SK-N-MC (cell line): ENCODE measurements around the gene YES1.

Experiments used
- DNase-seq: peaks from one replicate; pipeline ENCODE4 v3.0.0-alpha.2; 2011; ENCODE audit warnings: low read depth, low spot score
- H3K27ac ChIP-seq: fragments of 200-600 bp; sonication (generic); 2 replicates; pipeline ENCODE4 v1.5.1; 2016; ENCODE audit warnings: mixed run types
- H3K36me3 ChIP-seq: fragments of 200-600 bp; sonication (generic); 2 replicates; pipeline ENCODE4 v1.6.1; 2017; ENCODE audit warnings: antibody characterized with exemption, low read length, mixed read lengths; ENCODE audit not compliant: insufficient read depth
- H3K4me3 ChIP-seq: fragments of 200-600 bp; sonication (generic); 2 replicates; pipeline ENCODE4 v1.5.1; 2016
- H3K9ac ChIP-seq: fragments of 200-600 bp; sonication (generic); 2 replicates; pipeline ENCODE4 v1.8.0; 2017; ENCODE audit warnings: mixed run types, mixed read lengths; ENCODE audit not compliant: insufficient read length
- H3K9me3 ChIP-seq: fragments of 200-600 bp; sonication (generic); 2 replicates; pipeline ENCODE4 v1.6.1; 2017; ENCODE audit warnings: low read depth, mild to moderate bottlenecking, antibody characterized with exemption, low read length, moderate library complexity, mixed read lengths
- EZH2 ChIP-seq: fragments of 200-600 bp; sonication (generic); IDR thresholded peaks from one replicate; pipeline ENCODE4 v1.6.1; 2017; ENCODE audit warnings: antibody characterized with exemption
- FOXP2 ChIP-seq: optimal IDR thresholded peaks from 2 replicates; pipeline ENCODE3; 2011; ENCODE audit warnings: mild to moderate bottlenecking, moderate library complexity; ENCODE audit not compliant: insufficient read depth; ENCODE audit errors: extremely low read length, control extremely low read depth
- POLR2AphosphoS5 ChIP-seq: IDR thresholded peaks from 2 replicates; pipeline ENCODE4 v1.6.1; 2012; ENCODE audit warnings: mild to moderate bottlenecking, low read depth, low read length, borderline replicate concordance

The YES1 gene

DNA sequence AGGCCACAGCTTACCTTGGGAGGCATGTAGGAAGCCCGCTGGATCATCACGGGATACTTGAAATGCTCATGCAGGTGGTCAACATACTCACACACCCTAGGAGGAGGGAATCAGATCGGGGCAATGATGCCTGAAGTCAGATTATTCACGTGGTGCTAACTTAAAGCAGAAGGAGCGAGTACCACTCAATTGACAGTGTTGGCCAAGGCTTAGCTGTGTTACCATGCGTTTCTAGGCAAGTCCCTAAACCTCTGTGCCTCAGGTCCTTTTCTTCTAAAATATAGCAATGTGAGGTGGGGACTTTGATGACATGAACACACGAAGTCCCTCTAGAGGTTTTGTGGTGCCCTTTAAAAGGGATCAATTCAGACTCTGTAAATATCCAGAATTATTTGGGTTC, 136.7 kb downstream of the YES1 start:
- TF ChIP-seq FOXP2 (no peak), POLR2AphosphoS5 (no peak), EZH2 (no peak)
- H3K27ac ChIP-seq, result no peak overlapping the region
- H3K4me3 ChIP-seq, result no peak overlapping the region
- H3K9ac ChIP-seq, result no peak overlapping the region
- no peaks in the 10 kb centered on the region for H3K9me3 ChIP-seq
- H3K36me3 ChIP-seq, result peaks cover 47% of the 10 kb centered on the region
- DNase-seq, result no peak

- Histone ChIP-seq H3K36me3 (peaks cover 61% of the 10 kb centered on the region), H3K4me3 (no peak overlapping the region), H3K27ac (no peak overlapping the region), H3K9ac (no peak overlapping the region), H3K9me3 (no peaks in the 10 kb centered on the region)
- no peak for TF ChIP-seq EZH2
- no peak for TF ChIP-seq FOXP2
- no peak for TF ChIP-seq POLR2AphosphoS5
- DNase-seq, result no peak
Measured at GRCh38 chr18:673769-674168, 138.3 kb downstream of the YES1 start.

GRCh38 chr18:673317-673716, 138.7 kb downstream of the YES1 start:
- no peaks in the 10 kb centered on the region for H3K9me3 ChIP-seq
- H3K36me3 ChIP-seq, result peaks cover 66% of the 10 kb centered on the region
- H3K4me3 ChIP-seq, result no peak overlapping the region
- no peak overlapping the region for H3K9ac ChIP-seq
- TF ChIP-seq FOXP2 (no peak), POLR2AphosphoS5 (no peak)
- no peak overlapping the region for H3K27ac ChIP-seq
- DNase-seq, result no peak
